LNCaP clone FGC (cell line): ENCODE results near the gene IL18BP.
A peak's percentile ranks its signal among the peaks of the same experiment; 100 is the strongest.

Source experiments
- DNase-seq: peaks from one replicate; pipeline ENCODE4 v3.0.0-alpha.2; 2011; ENCODE audit warnings: low read depth
- H3K4me3 ChIP-seq: 2 replicates; pipeline ENCODE4 v1.5.1; 2011; ENCODE audit warnings: mild to moderate bottlenecking, low read depth, low read length, control low read depth
- CTCF ChIP-seq: IDR thresholded peaks from 2 replicates; pipeline ENCODE4 v1.5.1; 2012; ENCODE audit warnings: mild to moderate bottlenecking; ENCODE audit not compliant: control insufficient read depth, insufficient read depth; ENCODE audit errors: extremely low read depth

IL18BP gene

GRCh38 chr11:71964641-71965040 is 34.1 kb upstream of the IL18BP start:
- H3K4me3 ChIP-seq: no peak overlapping the region
- DNase-seq: no peak
- TF ChIP-seq CTCF: no peak

- no peak for DNase-seq
Observed at GRCh38 chr11:71971680-71972079, 27.0 kb upstream of the IL18BP start.

GRCh38 chr11:71976551-71976950 is 22.2 kb upstream of the IL18BP start:
- DNase-seq: no peak
- H3K4me3 ChIP-seq: no peak overlapping the region
- TF ChIP-seq CTCF: no peak

More at GRCh38 chr11:71971680-71972079, 27.0 kb upstream of the IL18BP start:
- H3K4me3 ChIP-seq: no peak overlapping the region
- no peak for TF ChIP-seq CTCF

- TF ChIP-seq CTCF: no peak
- no peak overlapping the region for H3K4me3 ChIP-seq
- DNase-seq: no peak
Observed at GRCh38 chr11:71977090-71977489, 21.6 kb upstream of the IL18BP start.

- peak; percentile 87 for TF ChIP-seq CTCF
- DNase-seq: no peak
- no peak overlapping the region for H3K4me3 ChIP-seq
Observed at GRCh38 chr11:71977743-71978418, 20.8 kb upstream of the IL18BP start.

- no peak for TF ChIP-seq CTCF
- DNase-seq: no peak
Observed at GRCh38 chr11:71979094-71979493, 19.6 kb upstream of the IL18BP start.

GRCh38 chr11:71979602-71980001 is 19.1 kb upstream of the IL18BP start:
- TF ChIP-seq CTCF: no peak
- no peak overlapping the region for H3K4me3 ChIP-seq
- no peak for DNase-seq

More at GRCh38 chr11:71979094-71979493, 19.6 kb upstream of the IL18BP start:
- H3K4me3 ChIP-seq: no peak overlapping the region
